ENCODE measurements around the gene ZBTB47.

- TF ChIP-seq EP300 (IDR thresholded peaks at IDR 0.05; ENCODE audit: low read depth): no peak
- TF ChIP-seq, protein P1, sequence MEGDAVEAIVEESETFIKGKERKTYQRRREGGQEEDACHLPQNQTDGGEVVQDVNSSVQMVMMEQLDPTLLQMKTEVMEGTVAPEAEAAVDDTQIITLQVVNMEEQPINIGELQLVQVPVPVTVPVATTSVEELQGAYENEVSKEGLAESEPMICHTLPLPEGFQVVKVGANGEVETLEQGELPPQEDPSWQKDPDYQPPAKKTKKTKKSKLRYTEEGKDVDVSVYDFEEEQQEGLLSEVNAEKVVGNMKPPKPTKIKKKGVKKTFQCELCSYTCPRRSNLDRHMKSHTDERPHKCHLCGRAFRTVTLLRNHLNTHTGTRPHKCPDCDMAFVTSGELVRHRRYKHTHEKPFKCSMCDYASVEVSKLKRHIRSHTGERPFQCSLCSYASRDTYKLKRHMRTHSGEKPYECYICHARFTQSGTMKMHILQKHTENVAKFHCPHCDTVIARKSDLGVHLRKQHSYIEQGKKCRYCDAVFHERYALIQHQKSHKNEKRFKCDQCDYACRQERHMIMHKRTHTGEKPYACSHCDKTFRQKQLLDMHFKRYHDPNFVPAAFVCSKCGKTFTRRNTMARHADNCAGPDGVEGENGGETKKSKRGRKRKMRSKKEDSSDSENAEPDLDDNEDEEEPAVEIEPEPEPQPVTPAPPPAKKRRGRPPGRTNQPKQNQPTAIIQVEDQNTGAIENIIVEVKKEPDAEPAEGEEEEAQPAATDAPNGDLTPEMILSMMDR (IDR thresholded peaks at IDR 0.05): no peak
Observed at GRCh38 chr3:42697289-42698051, 44.0 kb downstream of the ZBTB47 start.
